Activated B cell treated with CpG ODN at 0.5 μM for 24 hours (primary cell): ENCODE measurements around the gene GPATCH2. TPM values are rescaled to one million over a fixed set of nuclear protein-coding genes. Genes with fewer than 3 reads are reported as not detected.
"Not testable (repeated sequence)": the region's sequence is repeated elsewhere in the genome, so short reads cannot be mapped to it uniquely, and the experiment has no call there.

ENCODE experiments used
- ATAC-seq: fragments of 200-7000 bp; cut with Tn5 transposase; one replicate; pipeline ENCODE4 v1.10.0; 2021; ENCODE audit warnings: low read depth, mild to moderate bottlenecking, moderate library complexity
- CTCF ChIA-PET: fragments of 350-600 bp; sonication (Branson Sonifier 250); formaldehyde crosslinking; loops from one replicate; lab custom pipeline; 2021; ENCODE audit warnings: antibody characterized with exemption; lab: Charles Lee
- POLR2A ChIA-PET: fragments of 350-600 bp; sonication (Branson Sonifier 250); formaldehyde crosslinking; loops from one replicate; lab custom pipeline; 2021; ENCODE audit warnings: antibody characterized with exemption; lab: Charles Lee
- DNase-seq: peaks from one replicate; pipeline ENCODE4 v3.0.0; 2022
- H3K27ac Mint-ChIP-seq: one replicate; pipeline ENCODE4 v1.8.0; 2020; ENCODE audit warnings: mixed read lengths
- H3K27me3 Mint-ChIP-seq: one replicate; pipeline ENCODE4 v1.8.0; 2021; ENCODE audit warnings: mixed read lengths
- H3K36me3 Mint-ChIP-seq: one replicate; pipeline ENCODE4 v1.8.0; 2021; ENCODE audit warnings: low read depth, mixed read lengths
- H3K4me1 Mint-ChIP-seq: one replicate; pipeline ENCODE4 v1.8.0; 2021; ENCODE audit warnings: mixed read lengths
- H3K4me3 Mint-ChIP-seq: one replicate; pipeline ENCODE4 v1.8.0; 2020; ENCODE audit warnings: mild to moderate bottlenecking, mixed read lengths
- H3K9me3 Mint-ChIP-seq: one replicate; pipeline ENCODE4 v1.8.0; 2020; ENCODE audit warnings: mixed read lengths
- CTCF ChIP-seq: fragments of 200-600 bp; IDR thresholded peaks from one replicate; pipeline ENCODE4 v1.8.0; 2022; ENCODE audit warnings: antibody characterized with exemption, mild to moderate bottlenecking
- intact Hi-C: fragments of 100-400 bp; cut with micrococcal nuclease; formaldehyde crosslinking; loops from one replicate; pipeline ENCODE4 v1.15.1; 2024
- total RNA-seq: library from RNA; stranded (reverse); gene quantifications from 2 replicates; pipeline ENCODE4 v1.2.3, GENCODE V29; 2022

GPATCH2 gene
- total RNA-seq, 1 donor from 2014 or later = 17.5 TPM

GRCh38 chr1:217392441-217392840 lies 238.4 kb downstream of the GPATCH2 start:
- Mint-ChIP-seq H3K36me3 (no peaks in the 10 kb centered on the region), H3K27me3 (no peaks in the 10 kb centered on the region), H3K4me1 (no peaks in the 10 kb centered on the region), H3K27ac (no peak overlapping the region), H3K9me3 (no peaks in the 10 kb centered on the region), H3K4me3 (no peak overlapping the region)
- intact Hi-C loops = no loop called here
- DNase-seq = no peak
- ATAC-seq = no peak
- POLR2A ChIA-PET = no interaction called here
- TF ChIP-seq CTCF = no peak
- CTCF ChIA-PET = no interaction called here

- ChIA-PET CTCF (no interaction called here), POLR2A (no interaction called here)
- Mint-ChIP-seq H3K4me3 (no peak overlapping the region), H3K9me3 (no peaks in the 10 kb centered on the region), H3K36me3 (no peaks in the 10 kb centered on the region), H3K27ac (no peak overlapping the region), H3K27me3 (no peaks in the 10 kb centered on the region), H3K4me1 (no peaks in the 10 kb centered on the region)
- TF ChIP-seq CTCF = no peak
- ATAC-seq (no peak), DNase-seq (no peak)
- intact Hi-C loops = no loop called here
Observed at GRCh38 chr1:217389895-217390294, 241.0 kb downstream of the GPATCH2 start.

- Mint-ChIP-seq H3K27ac (no peak overlapping the region), H3K27me3 (no peaks in the 10 kb centered on the region), H3K9me3 (no peaks in the 10 kb centered on the region), H3K4me1 (no peaks in the 10 kb centered on the region), H3K36me3 (no peaks in the 10 kb centered on the region), H3K4me3 (no peak overlapping the region)
- ATAC-seq (no peak), DNase-seq (no peak)
- POLR2A ChIA-PET = no interaction called here
- intact Hi-C loops = no loop called here
- CTCF ChIA-PET = no interaction called here
- TF ChIP-seq CTCF = no peak
Observed at GRCh38 chr1:217388522-217389065, 242.3 kb downstream of the GPATCH2 start.

- H3K27ac Mint-ChIP-seq, H3K4me1 Mint-ChIP-seq, ATAC-seq, CTCF ChIA-PET, POLR2A ChIA-PET, H3K4me3 Mint-ChIP-seq, intact Hi-C loops, H3K27me3 Mint-ChIP-seq, H3K36me3 Mint-ChIP-seq, DNase-seq: not testable (repeated sequence)
- H3K9me3 Mint-ChIP-seq = peaks cover 10% of the 10 kb centered on the region
Observed at GRCh38 chr1:217381773-217382172, 249.1 kb downstream of the GPATCH2 start.

GRCh38 chr1:217379804-217380203 lies 251.1 kb downstream of the GPATCH2 start:
- H3K4me3 Mint-ChIP-seq, ATAC-seq, H3K4me1 Mint-ChIP-seq, intact Hi-C loops, DNase-seq, H3K36me3 Mint-ChIP-seq, POLR2A ChIA-PET, H3K27ac Mint-ChIP-seq, H3K27me3 Mint-ChIP-seq, CTCF ChIA-PET: not testable (repeated sequence)
- peaks cover 10% of the 10 kb centered on the region for H3K9me3 Mint-ChIP-seq

- Mint-ChIP-seq H3K27me3 (no peaks in the 10 kb centered on the region), H3K4me3 (no peak overlapping the region), H3K4me1 (no peaks in the 10 kb centered on the region), H3K36me3 (no peaks in the 10 kb centered on the region), H3K9me3 (peaks cover 10% of the 10 kb centered on the region), H3K27ac (no peak overlapping the region)
- intact Hi-C loops = no loop called here
- POLR2A ChIA-PET = no interaction called here
- no peak for DNase-seq
- no peak for TF ChIP-seq CTCF
- ATAC-seq = no peak
- CTCF ChIA-PET = no interaction called here
Observed at GRCh38 chr1:217379336-217379735, 251.6 kb downstream of the GPATCH2 start.

Other genes starting within 250 kb of the GPATCH2 start
- not detected in 2 replicates for gene SPATA17, start 254 bp upstream of the GPATCH2 start, total RNA-seq